ENCODE data around the gene PRODH. TPM values are rescaled to one million over a fixed set of nuclear protein-coding genes. Genes with fewer than 3 reads are reported as not detected.
A peak's percentile ranks its signal among the peaks of the same experiment; 100 is the strongest.

PRODH gene
- total and polyA plus RNA-seq, 2 experiments from 2014 or later: 10.0 to 67.4 TPM

GRCh38 chr22:18950141-18950540 lies 14.0 kb upstream of the PRODH start:
- no peak overlapping the region for H3K27ac Mint-ChIP-seq
- Histone ChIP-seq H4K20me1 (replicated peaks; ENCODE audit: insufficient read depth) (no peaks in the 10 kb centered on the region), H3K79me2 (replicated peaks; ENCODE audit: insufficient read depth) (no peaks in the 10 kb centered on the region), H3K27me3 (ENCODE audit: insufficient read depth) (no peaks in the 10 kb centered on the region), H2AFZ (no peak overlapping the region), H3K4me3 (no peak overlapping the region), H3F3A (replicated peaks; ENCODE audit: low read depth) (no peaks in the 10 kb centered on the region), H3K27ac (ENCODE audit: low read depth) (no peak overlapping the region), H3K36me3 (ENCODE audit: insufficient read depth) (no peaks in the 10 kb centered on the region), H3K4me1 (ENCODE audit: insufficient read depth) (peaks cover 11% of the 10 kb centered on the region), H3K4me2 (no peak overlapping the region), H3K9me2 (ENCODE audit: insufficient read depth) (no peaks in the 10 kb centered on the region)
- no peak overlapping the region for H3K4me3 Mint-ChIP-seq
- ATAC-seq: no peak
- no peak for TF ChIP-seq REST (IDR thresholded peaks at IDR 0.05; ENCODE audit: unreplicated experiment)
- TF ChIP-seq EZH2 (IDR thresholded peaks at IDR 0.05; ENCODE audit: low read depth, unreplicated experiment): no peak
- no peak for TF ChIP-seq JUNB (IDR thresholded peaks at IDR 0.05; ENCODE audit: unreplicated experiment)
- no peak for TF ChIP-seq NANOG (IDR thresholded peaks at IDR 0.05; ENCODE audit: borderline replicate concordance)
- H3K9me3 Mint-ChIP-seq: no peaks in the 10 kb centered on the region
- peaks cover 12% of the 10 kb centered on the region for H3K4me1 Mint-ChIP-seq
- peaks cover 2% of the 10 kb centered on the region for H3K27me3 Mint-ChIP-seq (ENCODE audit: insufficient read depth, low read depth, poor library complexity)
- peaks cover 7% of the 10 kb centered on the region; the same call in 1 of the 3 replicates for H3K36me3 Mint-ChIP-seq (ENCODE audit: low read depth)
- DNase-seq (ENCODE audit: low spot score): no peak

- H3K4me3 ChIP-seq: 0 out of 2 replicates have a peak overlapping the region, but pooled peaks have one; percentile 20
- peaks cover 12% of the 10 kb centered on the region for H3K4me1 Mint-ChIP-seq
- H3K4me3 Mint-ChIP-seq: no peak overlapping the region
- H4K20me1 ChIP-seq (replicated peaks; ENCODE audit: insufficient read depth): no peaks in the 10 kb centered on the region
- no peaks in the 10 kb centered on the region for H3F3A ChIP-seq (replicated peaks; ENCODE audit: low read depth)
- peak overlapping the region; percentile 100 for H3K27ac ChIP-seq (ENCODE audit: low read depth)
- H3K4me1 ChIP-seq (ENCODE audit: insufficient read depth): peaks cover 11% of the 10 kb centered on the region
- peak overlapping the region; percentile 66; the same call in 1 of the 2 replicates for H3K4me2 ChIP-seq
- H3K27me3 Mint-ChIP-seq (ENCODE audit: insufficient read depth, low read depth, poor library complexity): peaks cover 2% of the 10 kb centered on the region
- peaks cover 7% of the 10 kb centered on the region; the same call in 1 of the 3 replicates for H3K36me3 Mint-ChIP-seq (ENCODE audit: low read depth)
- no peaks in the 10 kb centered on the region for H3K36me3 ChIP-seq (ENCODE audit: insufficient read depth)
- no peaks in the 10 kb centered on the region for H3K9me3 Mint-ChIP-seq
- no peak overlapping the region for H2AFZ ChIP-seq
- no peaks in the 10 kb centered on the region for H3K9me2 ChIP-seq (ENCODE audit: insufficient read depth)
- H3K79me2 ChIP-seq (replicated peaks; ENCODE audit: insufficient read depth): no peaks in the 10 kb centered on the region
- H3K27me3 ChIP-seq (ENCODE audit: insufficient read depth): no peaks in the 10 kb centered on the region
- ATAC-seq: peak; percentile 55
- H3K27ac Mint-ChIP-seq: peak overlapping the region; percentile 74
- no peak for DNase-seq (ENCODE audit: low spot score)
- TF ChIP-seq ZNF331 (CRISPR knock-in tag; IDR thresholded peaks at IDR 0.05; ENCODE audit: low read depth) (no peak), REST (IDR thresholded peaks at IDR 0.05; ENCODE audit: unreplicated experiment) (no peak), ZNF114 (CRISPR knock-in tag; IDR thresholded peaks at IDR 0.05) (no peak), POLR2AphosphoS5 (IDR thresholded peaks at IDR 0.05; ENCODE audit: low read depth) (no peak), ZNF462 (CRISPR knock-in tag; IDR thresholded peaks at IDR 0.05) (no peak), CREB1 (CRISPR knock-in tag; IDR thresholded peaks at IDR 0.05; ENCODE audit: low read depth) (no peak)
These were observed 11.8 kb upstream of the PRODH start for GRCh38 chr22:18947905-18948304.

Measured in GM23338 (cell line).